Measurements from ENCODE around the gene KRT80. TPM values are rescaled to one million over a fixed set of nuclear protein-coding genes. Genes with fewer than 3 reads are reported as not detected.

KRT80 gene
- total RNA-seq, 2 donors from 2014 or later: 1.1 TPM; not detected in 1

GRCh38 chr12:52148464-52149181, 43.2 kb downstream of the KRT80 start:
- DNase-seq: peak; percentile 92 to 94
- peak; percentile 69 for ATAC-seq
- intact Hi-C loops (cut with DNase I, micrococcal nuclease): no loop called here

DNA sequence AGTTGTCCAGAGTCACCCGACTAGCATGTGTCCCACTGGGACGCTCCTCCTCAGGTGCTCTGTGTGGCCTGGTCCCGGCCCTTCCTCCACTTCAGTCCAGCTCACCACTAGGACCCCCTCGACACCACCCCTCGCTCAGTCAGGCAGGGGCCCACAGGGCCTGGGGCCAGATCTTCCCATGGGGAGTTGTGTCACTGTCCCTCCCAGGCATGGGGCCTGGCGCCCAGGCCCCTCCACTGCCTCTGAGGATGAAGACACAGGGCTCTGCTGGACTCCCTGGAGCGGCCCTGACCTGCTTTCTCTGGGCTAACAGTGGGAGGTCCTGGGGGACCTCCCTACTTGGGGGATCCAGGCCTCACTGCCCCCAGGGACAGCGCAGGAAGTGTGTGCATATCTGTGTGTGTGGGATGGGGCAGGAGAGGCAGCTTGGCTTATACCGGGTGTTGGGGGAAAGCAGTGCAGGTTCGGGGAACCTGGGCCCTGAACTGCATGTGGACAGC, 43.8 kb downstream of the KRT80 start:
- no peak for ATAC-seq
- peak in 1 of 2 donors; percentile 25 for DNase-seq
- intact Hi-C loops (cut with DNase I, micrococcal nuclease): no loop called here

DNA sequence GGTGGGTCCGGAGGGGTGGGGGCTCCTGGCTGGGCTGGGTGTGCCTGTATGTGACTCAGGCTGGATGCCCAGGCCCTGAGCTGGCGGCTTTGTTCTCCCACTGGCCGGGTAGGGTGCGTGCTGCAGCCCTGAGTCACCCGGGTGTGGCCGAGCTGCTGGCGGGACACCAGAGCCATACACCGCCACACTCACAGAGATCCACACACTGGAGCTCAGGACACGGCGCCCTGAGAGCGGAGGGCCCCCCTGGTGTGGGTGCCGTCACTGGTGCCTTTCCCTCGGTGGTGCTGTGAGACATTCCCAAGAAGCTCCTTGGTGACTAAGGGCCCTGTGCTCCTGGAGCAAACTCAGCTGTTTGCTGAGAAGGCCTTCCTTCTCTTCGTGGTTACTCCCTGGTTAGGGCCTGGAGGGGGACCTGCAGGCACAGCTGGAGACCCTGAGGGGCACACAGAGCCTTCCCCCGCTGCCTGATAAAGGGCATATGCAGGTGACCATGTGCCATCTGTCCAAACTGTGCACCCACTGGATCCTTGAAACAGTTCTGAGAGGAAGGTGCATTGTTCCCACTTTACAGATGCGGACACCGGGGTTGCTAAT, 44.3 kb downstream of the KRT80 start:
- DNase-seq: peak; percentile 90 to 96
- ATAC-seq: peak; percentile 71
- intact Hi-C loops (cut with DNase I, micrococcal nuclease): no loop called here

DNA sequence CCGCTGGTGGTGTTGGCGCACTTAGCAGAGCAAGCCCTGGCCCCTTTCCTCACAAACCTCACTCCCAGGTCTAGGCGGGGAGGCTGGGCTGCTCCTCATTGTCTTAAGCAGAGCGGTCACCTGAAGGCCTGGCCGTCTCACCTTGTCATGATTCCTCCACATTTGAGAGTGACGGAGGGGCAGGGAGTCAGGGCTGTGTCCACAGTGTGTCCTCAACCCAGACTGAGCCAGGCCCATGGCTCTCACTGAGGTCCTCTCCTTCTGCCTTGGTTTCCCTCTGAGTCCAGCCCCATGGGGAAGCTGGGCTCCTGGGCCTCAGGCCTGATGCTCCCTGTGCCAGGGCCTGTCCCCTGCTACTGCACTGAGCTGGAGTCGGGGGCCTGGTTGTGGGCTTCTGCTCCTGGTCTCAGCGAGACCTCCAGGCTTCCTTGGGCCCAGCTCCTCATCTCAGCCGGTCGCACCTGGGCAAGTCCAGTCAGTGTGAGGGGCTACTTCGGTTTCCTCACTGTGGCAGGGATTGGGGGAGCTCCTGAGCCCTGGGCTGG, 44.9 kb downstream of the KRT80 start:
- DNase-seq: peak in 1 of 2 donors; percentile 27
- intact Hi-C loops (cut with DNase I, micrococcal nuclease): no loop called here

GRCh38 chr12:52146089-52146821, 45.6 kb downstream of the KRT80 start:
- DNase-seq (no peak), ATAC-seq (no peak)
- intact Hi-C loops (cut with DNase I, micrococcal nuclease): no loop called here

More for the DNA sequence above, 44.9 kb downstream of the KRT80 start:
- ATAC-seq: no peak

- intact Hi-C loops (cut with DNase I, micrococcal nuclease): no loop called here
- ATAC-seq: no peak
- DNase-seq: no peak
Observed at GRCh38 chr12:52145228-52146088, 46.4 kb downstream of the KRT80 start.

DNA sequence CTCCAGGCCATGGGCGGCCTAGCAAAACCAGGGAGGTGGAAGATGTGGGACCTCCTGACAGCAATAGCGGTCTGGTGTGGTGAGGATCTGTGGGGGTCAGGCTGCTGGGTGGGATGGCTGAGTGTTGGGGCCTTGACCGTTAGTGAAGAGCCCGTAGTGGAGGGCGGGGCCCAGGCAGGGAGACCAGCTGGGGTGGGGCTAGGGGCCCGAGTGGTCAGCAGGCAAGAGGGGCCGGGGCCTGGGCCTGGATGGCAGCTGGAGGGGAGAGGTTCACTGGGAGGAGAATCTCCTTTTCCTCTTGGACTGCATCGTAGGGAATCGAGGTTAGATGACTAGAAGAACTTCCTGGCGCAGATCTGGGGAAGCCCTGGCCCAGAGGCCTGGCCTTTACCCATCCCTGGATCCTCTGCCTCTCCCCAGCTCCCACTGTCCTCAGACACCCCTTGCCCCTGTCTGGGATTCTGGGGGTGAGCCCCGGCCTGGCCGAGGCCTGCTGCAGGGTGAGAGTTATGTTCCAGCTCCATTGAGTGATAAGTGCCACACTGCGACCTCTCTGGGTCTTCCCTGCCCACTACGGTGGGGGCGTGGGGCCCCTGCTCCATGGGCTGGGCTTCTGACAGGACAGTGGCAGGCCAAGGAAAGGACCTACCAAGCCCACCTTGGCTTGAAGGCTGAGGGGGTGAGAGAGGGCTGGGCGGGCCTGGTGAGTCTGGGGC, 47.1 kb downstream of the KRT80 start:
- ATAC-seq: no peak
- intact Hi-C loops (cut with DNase I, micrococcal nuclease): no loop called here
- DNase-seq: peak in 1 of 2 donors; percentile 16

- DNase-seq (no peak), ATAC-seq (no peak)
- intact Hi-C loops (cut with DNase I, micrococcal nuclease): no loop called here
Observed at GRCh38 chr12:52142431-52142830, 49.4 kb downstream of the KRT80 start.

GRCh38 chr12:52141875-52142274, 49.9 kb downstream of the KRT80 start:
- ATAC-seq: no peak
- intact Hi-C loops (cut with DNase I, micrococcal nuclease): no loop called here
- DNase-seq: no peak

DNA sequence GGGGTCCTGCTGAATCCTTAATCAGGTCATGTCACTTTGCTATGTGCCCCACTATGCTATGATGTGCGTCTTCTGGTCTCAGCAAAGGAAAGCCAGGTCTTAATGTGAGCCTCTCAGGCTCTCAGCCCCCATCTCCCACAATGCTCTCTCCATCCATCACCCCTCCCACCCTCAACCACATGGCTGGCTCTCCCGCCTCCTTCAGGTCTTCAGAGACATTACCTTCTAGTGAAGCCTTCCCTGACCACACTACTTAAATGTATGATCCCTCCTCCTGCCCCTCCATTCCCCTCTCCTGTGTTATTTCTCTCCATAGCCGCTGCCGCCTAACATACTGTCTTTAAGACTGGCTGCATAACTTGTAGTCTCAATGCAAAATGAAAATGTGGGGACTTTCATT, 50.5 kb downstream of the KRT80 start:
- ATAC-seq (no peak), DNase-seq (no peak)
- intact Hi-C loops (cut with DNase I, micrococcal nuclease): no loop called here

DNA sequence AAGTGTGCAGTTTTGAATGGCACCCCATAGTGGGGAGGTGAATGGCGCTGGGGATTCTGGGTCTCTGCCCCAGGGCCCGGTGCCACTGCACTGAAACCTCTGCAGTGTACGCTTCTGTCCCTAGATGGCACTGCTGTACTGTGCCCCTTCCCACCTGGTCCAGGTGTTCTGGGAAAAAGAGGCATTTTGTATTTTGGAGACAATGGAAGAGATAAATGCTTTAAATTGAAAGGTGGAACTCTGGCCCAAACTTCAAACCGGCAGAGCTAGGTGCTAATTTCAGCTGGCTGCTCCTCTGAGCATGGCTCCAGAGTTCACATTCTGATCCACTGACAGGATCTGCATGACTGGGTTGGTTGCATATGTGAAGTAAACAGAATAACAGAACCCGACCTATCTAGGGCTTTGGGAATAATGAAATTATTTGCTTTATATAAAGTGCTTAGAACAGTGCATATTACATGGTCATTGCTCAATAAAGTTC, 52.2 kb downstream of the KRT80 start:
- ATAC-seq: peak; percentile 44
- intact Hi-C loops (cut with DNase I, micrococcal nuclease): no loop called here
- DNase-seq: peak in 1 of 2 donors; percentile 57

DNA sequence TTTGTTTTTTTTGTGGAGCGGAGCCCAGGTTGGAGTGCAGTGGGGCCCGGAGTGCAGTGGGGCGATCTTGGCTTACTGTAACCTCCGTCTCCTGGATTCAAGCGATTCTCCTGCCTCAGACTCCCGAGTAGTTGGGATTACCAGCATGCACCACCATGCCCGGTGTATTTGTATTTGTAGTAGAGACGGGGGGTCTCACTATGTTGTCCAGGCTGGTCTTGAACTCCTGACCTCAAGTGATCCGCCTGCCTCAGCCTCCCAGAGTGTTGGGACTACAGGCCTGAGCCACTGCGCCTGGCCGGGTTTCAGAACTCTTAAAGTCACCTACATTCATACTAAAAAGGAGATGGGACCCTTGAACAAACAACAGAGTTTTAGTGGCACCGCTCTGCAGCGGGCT, 52.7 kb downstream of the KRT80 start:
- ATAC-seq: no peak
- DNase-seq: no peak
- intact Hi-C loops (cut with DNase I, micrococcal nuclease): no loop called here

DNA sequence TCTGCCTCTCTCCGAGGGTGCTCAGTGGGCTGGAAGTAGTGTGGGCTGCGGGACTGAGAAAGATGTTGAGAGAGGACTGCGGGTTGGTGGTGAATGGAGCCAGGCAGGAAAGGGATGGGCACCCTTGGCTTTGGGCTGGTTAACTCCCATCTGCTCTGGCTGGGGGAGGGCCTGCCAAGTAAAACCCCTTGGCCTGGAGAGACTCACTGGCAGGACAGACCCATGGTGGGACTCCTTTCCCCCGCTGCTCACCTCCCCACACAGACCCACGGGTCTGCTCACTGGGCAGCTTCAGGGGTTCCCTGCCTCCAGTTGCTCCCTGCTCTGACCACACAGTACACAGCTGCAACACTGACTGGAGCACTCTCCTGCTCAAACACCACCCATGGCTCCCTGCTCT, 54.1 kb downstream of the KRT80 start:
- ATAC-seq: no peak
- intact Hi-C loops (cut with DNase I, micrococcal nuclease): no loop called here
- DNase-seq: no peak

DNA sequence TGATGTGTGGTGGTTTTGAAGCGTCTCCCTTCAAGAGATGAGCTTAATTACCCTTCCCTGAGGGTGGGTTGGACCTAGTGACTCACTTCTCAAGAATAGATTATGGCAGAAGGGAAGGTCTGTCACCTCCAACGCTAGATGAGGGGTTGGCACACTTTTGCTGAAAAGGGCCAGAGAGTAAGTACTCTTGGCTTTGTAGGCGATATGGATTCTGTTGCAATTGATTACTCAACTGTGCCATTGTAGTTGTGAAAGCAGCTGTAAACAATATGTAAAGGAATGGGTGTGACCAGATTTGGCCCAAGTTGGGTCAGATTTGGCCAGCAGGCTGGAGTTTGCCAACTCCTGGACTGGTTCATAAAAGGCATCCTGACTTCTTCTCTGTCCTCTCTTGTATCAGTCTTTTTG, 59.1 kb downstream of the KRT80 start:
- intact Hi-C loops (cut with DNase I, micrococcal nuclease): no loop called here
- DNase-seq (no peak), ATAC-seq (no peak)

GRCh38 chr12:52130711-52131110, 61.1 kb downstream of the KRT80 start:
- intact Hi-C loops (cut with DNase I, micrococcal nuclease): no loop called here
- no peak for DNase-seq
- ATAC-seq: no peak

DNA sequence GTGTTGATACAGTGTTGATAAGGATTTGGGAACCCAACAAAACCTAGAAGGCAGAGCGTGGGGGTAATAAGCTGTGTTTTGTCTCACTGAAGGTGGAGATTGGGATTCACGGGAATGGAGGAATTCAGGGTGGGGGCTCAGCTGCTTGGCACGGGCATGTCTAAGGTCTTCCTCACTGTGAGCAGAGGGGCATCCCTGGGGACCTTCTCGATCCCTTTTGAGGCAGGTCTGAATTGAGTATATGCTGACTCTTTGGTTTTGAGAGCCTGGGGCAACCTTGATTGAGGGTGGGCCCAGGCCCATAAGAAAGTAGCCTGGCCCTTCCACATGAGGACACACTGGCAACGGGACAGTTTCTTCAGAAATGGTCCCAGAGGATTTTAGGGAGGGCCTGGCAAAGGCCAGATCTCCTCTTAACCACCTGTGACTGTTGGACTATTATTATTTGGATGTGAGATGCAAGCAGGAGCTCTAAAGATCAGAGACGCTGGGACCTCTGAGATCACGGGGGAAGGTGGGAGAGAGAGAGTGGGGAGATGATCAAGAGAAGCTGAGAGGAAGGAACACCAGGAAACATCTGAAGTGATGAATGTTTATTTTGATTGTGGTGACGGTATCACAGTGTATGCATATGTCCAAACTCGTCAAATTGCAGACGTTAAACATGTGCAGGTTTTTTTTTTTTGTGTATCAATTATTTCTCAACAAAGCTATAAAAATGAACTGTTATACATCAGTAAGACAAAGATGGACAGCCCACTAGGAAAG, 63.9 kb downstream of the KRT80 start:
- DNase-seq (no peak), ATAC-seq (no peak)
- intact Hi-C loops (cut with DNase I, micrococcal nuclease): no loop called here
